Smooth muscle cell of the brain vasculature (primary cell): ENCODE data around the gene EID1.

Source experiments
- DNase-seq: peaks from one replicate; pipeline ENCODE4 v3.0.0-alpha.2; 2012; ENCODE audit warnings: low read depth, low spot score

Gene EID1

GRCh38 chr15:48868536-48868935, 9.4 kb upstream of the EID1 start:
- no peak for DNase-seq

- DNase-seq, result no peak
These were observed 8.0 kb upstream of the EID1 start for GRCh38 chr15:48869966-48870365.

GRCh38 chr15:48871542-48871941, 6.4 kb upstream of the EID1 start:
- no peak for DNase-seq

DNA sequence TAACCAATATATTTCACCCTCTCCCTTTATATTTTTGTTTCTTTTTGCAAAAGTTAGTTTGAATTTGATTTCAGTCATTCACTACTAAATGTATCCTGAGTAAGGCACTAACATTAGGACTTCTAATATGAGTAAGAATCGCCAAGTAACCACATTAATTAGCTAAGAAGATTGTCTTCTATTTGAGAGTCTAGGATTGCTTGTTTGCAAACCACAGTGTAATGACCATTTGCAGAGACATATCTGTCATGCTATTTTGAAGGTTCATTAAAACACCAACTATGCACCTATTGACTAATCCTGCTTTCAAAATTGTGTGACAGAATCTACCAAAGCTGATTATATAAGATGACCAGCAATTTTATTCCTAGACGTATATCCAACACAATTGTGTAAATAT, 5.3 kb upstream of the EID1 start:
- no peak for DNase-seq

DNA sequence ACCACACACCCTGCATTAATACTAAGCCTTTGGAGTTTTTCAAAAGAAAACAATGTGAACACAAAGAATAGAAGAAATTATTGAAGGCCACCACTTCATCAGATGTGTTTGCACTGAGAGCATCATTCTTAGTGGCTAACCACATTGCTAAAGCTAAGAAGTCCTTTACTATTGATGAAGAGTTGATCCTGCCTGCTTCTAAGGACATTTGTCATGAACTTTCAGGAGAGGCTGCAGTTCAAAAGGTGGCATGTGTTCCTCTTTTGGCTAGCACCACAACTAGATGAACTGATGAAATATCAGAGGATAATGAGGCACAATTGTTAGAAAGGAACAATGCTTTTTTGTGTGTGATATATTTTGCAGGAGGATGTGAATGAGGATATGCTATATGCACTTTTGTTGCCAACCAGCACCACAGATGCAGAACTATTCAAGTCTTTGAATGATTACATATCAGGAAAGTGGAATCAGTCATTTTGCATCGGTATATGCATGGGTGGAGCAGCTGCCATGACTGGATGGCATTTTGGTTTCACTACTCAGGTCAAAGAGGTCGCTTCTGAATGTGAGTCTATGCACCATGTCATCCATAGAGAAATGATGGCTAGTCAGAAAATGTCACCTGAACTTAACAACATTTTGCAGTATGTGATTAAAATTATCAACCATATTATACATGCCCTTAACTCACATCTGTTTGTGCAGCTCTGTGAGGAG, 2.5 kb upstream of the EID1 start:
- DNase-seq, result no peak

DNA sequence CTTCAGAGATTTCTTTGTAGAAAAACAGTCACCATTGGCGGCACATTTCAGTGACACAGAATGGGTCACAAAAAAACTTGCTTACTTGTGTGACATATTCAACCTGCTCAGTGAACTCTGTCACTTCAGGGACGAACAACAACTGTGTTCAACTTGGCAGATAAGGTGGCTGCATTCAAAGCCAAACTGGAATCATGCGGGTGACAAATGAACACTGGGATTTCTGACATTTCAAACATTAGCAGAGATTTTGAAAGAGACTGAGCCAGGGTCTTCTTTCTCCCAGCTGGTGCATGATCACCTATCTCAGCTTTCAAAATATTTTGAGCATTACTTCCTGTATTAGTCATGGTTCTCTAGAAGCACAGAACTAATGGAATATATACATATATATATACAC, 1.9 kb upstream of the EID1 start:
- DNase-seq, result no peak

DNA sequence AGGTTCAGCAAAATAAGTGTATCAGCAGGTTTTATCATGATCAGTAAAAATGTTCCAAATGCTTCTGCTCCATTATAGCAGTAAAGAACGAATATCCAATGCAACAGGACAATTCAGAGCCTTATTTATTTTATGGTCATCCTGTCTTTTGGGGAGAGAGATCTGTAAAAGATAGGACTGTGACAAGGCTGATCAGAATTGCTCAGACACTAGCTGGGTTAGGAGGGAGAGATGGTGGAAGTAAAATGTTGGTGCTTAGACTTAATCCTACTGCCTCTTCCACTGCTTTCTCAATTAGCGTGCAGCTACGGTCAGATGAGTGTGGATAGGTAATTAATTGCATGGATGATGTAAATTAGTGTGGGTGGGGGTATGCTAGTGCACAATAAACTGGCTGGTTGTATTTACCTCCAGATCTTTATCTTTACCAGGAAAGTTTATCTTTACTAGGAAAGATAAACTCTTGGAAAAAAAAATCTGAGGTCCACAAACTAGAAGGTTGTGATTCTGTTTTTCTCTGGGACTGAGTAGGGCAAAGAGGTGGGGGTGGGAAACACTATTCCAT, 2.2 kb downstream of the EID1 start:
- DNase-seq, result no peak

- DNase-seq, result no peak
These were observed 5.8 kb downstream of the EID1 start for GRCh38 chr15:48883699-48884098.

GRCh38 chr15:48887144-48887543, 9.2 kb downstream of the EID1 start:
- no peak for DNase-seq

GRCh38 chr15:48888191-48888590, 10.3 kb downstream of the EID1 start:
- no peak for DNase-seq

- DNase-seq, result no peak
These were observed 10.9 kb downstream of the EID1 start for GRCh38 chr15:48888836-48889235.

- DNase-seq, result no peak
These were observed 12.0 kb downstream of the EID1 start for GRCh38 chr15:48889925-48890324.

- no peak for DNase-seq
These were observed 12.5 kb downstream of the EID1 start for GRCh38 chr15:48890375-48890972.

GRCh38 chr15:48891232-48891765, 13.4 kb downstream of the EID1 start:
- DNase-seq, result no peak

DNA sequence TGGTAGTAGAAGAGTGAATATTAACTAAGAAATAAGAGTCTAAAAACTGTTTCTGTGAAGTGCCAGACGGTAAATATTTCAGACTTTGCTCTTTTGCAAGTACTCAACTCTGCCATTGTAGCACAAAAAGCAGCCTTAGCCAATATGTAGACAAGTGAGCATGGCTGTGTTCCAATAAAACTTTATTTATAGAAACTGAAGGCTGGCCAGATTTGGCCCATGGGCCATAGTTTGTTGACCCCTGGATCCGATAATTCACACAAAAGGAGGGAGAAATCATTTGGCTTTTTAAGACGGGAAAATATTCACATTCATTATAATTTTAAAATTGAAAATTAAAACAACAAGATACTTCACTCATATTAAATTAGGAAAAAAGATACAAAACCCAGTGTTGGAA, 15.4 kb downstream of the EID1 start:
- DNase-seq, result no peak

- DNase-seq, result no peak
These were observed 19.2 kb downstream of the EID1 start for GRCh38 chr15:48896869-48897814.

DNA sequence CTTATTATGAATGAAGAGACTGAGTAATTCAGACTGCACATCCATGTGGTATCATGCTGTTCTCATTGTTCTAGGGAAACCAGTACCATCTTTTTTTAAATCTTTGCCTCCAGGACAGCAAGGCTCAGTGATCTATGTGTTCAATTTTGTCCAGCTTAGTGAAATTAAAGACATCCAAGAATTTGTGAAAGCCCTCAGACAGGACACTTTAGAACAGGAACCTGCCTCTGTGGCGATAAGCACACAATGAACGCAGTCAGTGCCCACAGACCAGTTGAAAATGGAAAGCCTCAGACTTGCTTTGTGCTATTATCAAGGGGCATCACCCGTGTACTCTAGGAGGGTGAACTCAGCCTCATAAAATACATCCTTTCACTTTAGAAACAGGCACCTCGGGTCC, 20.1 kb downstream of the EID1 start:
- no peak for DNase-seq

- DNase-seq, result no peak
These were observed 20.5 kb downstream of the EID1 start for GRCh38 chr15:48898446-48898845.

DNA sequence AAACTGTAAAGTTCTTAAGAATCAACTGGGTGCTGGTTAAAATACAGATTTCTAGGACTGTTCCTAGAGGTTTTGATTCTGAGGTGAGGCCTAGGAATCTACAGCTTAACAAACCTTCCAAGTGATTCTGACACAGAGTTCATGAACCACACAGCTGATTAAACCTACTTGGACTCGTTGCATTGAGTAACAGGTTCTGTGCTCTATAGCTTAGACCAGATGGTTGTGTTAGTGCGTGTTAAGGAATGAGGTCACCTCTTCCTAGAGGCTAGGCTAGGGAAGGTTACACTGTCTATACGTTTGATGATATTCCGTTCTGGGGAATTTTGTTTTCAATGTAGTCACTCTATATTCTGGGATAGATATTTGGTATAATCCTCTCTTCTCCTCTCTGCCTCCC, 21.9 kb downstream of the EID1 start:
- no peak for DNase-seq

DNA sequence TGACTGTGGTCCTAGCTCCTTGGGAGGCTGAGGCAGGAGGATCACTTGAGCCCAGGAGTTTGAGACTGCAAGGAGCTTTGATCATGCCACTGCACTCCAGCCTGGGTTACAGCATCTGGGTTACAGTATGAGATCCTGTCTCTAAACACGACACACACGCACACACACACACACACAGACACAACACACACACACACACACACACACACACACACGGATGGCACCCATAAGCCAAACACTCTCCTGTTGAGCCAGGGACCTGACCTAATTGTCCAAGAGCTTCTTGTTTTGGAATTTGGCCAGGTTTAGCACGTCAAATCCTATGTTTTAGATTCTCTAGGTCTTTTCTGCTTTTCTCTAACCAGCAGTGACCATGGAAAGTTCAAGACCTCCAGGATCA, 26.8 kb downstream of the EID1 start:
- no peak for DNase-seq

DNA sequence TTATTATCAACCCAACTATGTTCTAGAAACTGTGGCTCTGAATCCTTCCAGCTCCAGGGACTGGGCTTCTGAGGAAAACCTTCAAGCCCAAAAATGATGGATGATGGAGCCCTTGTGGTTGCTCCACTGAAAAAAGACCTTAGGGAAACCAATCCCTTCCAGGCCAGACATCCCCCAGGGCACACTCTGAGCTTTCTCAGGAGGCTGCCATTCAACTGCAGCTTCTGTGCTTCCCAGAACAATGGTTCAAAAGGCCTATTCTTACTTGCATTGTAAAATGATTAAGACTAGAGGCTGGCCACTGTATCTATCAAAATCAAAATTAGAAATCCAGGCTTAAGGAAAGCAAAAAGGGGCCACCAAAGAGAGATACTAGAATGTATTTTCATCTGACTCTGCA, 27.3 kb downstream of the EID1 start:
- DNase-seq, result no peak

GRCh38 chr15:48905847-48906246, 27.9 kb downstream of the EID1 start:
- DNase-seq, result no peak
